Astrocyte (in vitro differentiated cells and primary cell): Measurements from ENCODE around the gene VPS37C.

Experiments used
- EZH2 ChIP-seq: IDR thresholded peaks from 2 replicates; pipeline ENCODE4 v1.6.1; 2012; ENCODE audit warnings: mild to moderate bottlenecking, low read length, inconsistent platforms; ENCODE audit not compliant: insufficient read depth
- TF ChIP-seq, protein P1 (sequence below): IDR thresholded peaks from 2 replicates; pipeline ENCODE4 v1.5.1; 2011; ENCODE audit warnings: low read depth, mild to moderate bottlenecking, inconsistent platforms, low read length, moderate library complexity; ENCODE audit not compliant: insufficient read depth

DNA sequence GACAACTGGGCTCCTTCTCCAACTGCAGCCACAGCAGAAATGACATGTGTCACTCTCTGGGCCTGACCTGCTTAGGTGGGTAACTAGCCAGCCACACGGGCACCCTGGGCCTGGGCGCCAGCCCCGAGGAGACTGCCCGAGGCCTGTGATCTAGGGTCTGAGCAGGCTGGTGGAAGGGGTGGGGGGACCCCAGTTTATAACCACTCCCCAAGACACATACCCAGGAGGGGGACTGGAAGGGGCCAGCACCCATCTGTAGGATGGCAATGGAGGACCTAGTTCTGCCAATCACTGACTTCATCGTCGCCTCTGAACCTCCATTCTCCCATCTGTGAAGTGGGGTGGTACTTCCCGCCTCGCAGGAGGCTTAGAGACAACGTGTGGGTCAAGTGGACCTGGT is 42.8 kb downstream of the VPS37C start:
- TF ChIP-seq, protein P1, sequence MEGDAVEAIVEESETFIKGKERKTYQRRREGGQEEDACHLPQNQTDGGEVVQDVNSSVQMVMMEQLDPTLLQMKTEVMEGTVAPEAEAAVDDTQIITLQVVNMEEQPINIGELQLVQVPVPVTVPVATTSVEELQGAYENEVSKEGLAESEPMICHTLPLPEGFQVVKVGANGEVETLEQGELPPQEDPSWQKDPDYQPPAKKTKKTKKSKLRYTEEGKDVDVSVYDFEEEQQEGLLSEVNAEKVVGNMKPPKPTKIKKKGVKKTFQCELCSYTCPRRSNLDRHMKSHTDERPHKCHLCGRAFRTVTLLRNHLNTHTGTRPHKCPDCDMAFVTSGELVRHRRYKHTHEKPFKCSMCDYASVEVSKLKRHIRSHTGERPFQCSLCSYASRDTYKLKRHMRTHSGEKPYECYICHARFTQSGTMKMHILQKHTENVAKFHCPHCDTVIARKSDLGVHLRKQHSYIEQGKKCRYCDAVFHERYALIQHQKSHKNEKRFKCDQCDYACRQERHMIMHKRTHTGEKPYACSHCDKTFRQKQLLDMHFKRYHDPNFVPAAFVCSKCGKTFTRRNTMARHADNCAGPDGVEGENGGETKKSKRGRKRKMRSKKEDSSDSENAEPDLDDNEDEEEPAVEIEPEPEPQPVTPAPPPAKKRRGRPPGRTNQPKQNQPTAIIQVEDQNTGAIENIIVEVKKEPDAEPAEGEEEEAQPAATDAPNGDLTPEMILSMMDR: no peak
- TF ChIP-seq EZH2: no peak
